ENCODE results near the gene KSR1. TPM values are rescaled to one million over a fixed set of nuclear protein-coding genes. Genes with fewer than 3 reads are reported as not detected.

Gene KSR1
- total and polyA plus RNA-seq, 2 of the 8 experiments (the other 6 are each of a cell fraction or from before 2014, with no cell fraction given) = 14.1 to 34.7 TPM

- TF ChIP-seq RAD21 (IDR thresholded peaks at IDR 0.05 in 1 of 2, conservative IDR thresholded peaks at IDR 0.05 in 1 of 2; ENCODE audit: low read depth in 2 of 2, low read length in 2 of 2) (no peak), EGR1 (IDR thresholded peaks at IDR 0.05; ENCODE audit: borderline replicate concordance, low read depth, low read length) (no peak), KDM4A (IDR thresholded peaks at IDR 0.05; ENCODE audit: low read depth, low read length, severe bottlenecking) (no peak), YY1 (IDR thresholded peaks at IDR 0.05; ENCODE audit: low read depth, low read length) (no peak), POLR2AphosphoS5 (IDR thresholded peaks at IDR 0.05; ENCODE audit: low read depth, low read length) (no peak), SIRT6 (IDR thresholded peaks at IDR 0.05; ENCODE audit: low read length) (no peak)
These were observed 55.1 kb downstream of the KSR1 start (continued) for GRCh38 chr17:27511168-27511883.

Data from H1 (cell line).